HUDEP-2 (cell line): ENCODE data around the gene KRTAP10-2.

Source experiments
- DNase-seq, 76 experiments: peaks; one replicate each; lab custom pipeline; 2025; ENCODE audit not compliant: unreplicated experiment in 76 of 76; lab: John Stamatoyannopoulos, UW

The KRTAP10-2 gene

DNA sequence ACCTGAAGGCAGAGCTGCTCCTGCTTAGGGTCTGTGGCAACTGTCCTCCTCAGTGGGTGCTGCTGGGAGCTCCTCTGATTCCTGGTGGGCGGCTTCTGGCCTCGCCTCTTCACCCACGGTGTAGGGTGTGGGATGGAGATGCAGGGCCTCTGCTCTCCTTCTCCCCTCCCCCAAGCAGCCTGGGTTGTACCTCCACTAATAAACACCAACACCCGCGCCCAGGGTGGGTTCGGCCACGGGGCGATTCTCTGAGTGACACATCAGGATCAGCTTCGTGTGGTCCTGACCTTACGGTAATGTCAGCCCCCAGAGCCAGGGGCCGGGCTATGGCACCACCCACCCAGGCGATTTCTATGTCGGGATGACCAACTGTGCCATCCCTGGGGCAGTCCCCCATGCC is 35.0 kb downstream of the KRTAP10-2 start:
- DNase-seq, result no peak

DNA sequence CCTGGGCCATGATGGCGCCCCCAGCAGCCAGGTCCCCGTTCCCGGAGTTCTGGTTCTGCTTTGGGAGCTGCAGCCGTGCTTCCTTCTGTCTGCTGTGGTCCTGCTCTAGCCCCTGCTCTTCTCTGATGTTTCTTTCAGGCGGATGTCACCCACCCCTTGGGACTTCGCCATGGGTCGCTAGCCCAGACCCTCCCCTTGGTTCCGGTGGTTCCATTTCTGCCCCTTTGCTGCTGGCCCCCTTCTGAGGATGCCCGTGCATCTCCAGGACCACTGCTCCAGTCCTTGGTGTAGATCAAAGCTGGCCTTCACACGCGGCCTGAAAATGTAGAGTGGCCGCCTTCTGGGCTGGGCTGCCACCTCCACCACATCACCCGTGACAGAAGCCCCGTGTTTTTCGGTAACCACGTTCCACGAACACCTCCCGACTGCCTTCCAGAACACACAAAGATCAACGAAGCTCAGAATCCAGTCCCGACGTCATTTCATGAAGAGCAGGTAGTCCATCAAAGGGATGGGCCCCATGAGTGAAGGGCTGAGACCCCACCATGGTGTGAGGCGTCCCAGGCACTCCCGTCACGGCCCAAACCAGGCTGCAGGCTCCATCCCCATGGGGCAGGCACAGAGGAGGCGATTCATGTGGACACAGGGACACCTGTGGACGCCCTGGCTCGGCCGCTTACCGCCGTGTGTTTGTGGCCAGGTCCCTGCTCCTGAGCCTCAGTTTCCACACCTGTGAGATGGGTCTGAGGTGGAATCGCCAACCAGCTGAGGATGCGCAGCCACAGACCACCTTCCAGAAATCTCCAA is 35.7 kb downstream of the KRTAP10-2 start:
- DNase-seq, result no peak

DNA sequence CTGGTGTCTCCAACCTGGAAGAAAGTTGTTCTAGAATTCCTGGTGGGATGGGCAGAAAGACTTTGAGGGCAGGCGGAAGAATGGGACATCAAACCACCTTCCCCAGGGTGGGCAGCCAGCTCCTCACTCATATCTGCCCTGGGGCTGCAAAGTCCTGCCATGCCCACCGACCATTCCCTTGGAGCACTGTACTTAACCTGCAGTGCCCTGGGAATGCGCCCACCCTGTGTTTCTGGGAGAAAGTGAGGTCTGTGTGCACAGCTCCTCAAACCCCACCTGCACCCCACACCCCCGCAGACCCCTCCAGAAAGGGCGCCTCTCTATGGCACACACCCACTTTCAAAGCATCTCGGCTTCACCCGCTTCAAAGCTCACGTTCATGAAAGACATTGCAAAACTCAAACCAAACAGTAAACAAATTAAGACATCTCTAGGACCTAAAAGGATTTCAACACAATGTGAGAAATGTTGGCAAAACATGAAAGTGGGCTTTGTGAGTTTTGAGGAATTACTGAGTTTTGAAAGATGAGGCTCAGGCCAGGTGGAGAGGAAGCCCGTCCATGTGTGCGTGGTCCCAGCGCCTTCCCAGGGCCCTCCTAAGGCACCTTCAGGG is 36.5 kb downstream of the KRTAP10-2 start:
- DNase-seq, result no peak

DNA sequence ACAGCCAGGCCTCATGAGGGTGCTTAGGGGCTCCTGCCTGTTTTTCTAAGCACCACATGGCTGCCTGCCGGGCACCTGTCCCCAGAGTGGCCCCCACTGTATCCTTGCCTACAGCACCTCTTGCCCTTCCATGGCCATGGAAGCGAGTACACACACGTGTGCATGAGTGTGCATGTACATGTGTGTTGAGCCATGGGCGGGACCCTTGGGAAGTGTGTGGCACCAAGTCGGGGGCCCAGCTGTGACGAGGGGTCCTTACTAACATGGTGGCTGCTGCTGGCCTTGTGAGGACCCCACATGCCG is 37.1 kb downstream of the KRTAP10-2 start:
- no peak for DNase-seq

DNA sequence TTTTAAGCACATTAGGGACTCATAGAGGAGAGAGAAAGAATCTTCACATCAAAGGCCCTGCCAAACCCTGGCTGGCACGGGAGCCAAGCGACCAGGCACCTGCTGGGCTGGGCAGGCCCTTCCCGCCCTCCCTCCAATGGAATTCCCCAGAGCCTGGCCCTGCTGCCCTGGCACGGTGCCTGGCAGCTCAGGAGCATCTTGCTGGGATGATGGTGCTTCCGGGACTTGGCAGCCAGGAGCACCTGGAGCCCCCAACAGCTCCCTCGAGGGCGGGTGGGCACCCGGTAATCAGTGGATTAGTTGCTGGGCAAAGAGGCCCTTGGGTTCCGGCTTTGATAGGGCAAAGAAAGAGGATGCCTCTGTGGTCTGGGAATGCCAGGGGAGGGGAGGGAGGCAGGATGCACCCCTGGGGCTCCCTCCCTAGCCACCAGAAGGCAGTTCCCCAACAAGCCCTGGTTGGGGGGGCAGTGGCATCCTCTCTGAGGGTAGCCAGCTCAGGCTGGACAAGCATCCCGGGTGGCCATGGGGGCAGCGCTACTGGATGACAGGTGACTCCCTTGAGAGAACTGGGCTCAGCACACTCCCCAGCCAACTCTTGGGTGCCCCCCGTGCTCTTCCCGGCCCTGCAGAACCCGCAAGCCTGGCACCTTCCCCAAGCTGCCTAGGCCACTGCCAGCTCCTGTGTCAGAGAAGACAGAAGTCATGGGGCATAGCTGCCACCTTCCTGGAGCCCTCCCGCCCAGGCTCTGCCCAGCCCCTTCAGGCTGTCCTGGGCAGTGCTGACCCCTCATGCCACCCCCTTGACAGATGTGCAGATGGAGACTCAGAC is 37.7 kb downstream of the KRTAP10-2 start:
- no peak for DNase-seq

DNA sequence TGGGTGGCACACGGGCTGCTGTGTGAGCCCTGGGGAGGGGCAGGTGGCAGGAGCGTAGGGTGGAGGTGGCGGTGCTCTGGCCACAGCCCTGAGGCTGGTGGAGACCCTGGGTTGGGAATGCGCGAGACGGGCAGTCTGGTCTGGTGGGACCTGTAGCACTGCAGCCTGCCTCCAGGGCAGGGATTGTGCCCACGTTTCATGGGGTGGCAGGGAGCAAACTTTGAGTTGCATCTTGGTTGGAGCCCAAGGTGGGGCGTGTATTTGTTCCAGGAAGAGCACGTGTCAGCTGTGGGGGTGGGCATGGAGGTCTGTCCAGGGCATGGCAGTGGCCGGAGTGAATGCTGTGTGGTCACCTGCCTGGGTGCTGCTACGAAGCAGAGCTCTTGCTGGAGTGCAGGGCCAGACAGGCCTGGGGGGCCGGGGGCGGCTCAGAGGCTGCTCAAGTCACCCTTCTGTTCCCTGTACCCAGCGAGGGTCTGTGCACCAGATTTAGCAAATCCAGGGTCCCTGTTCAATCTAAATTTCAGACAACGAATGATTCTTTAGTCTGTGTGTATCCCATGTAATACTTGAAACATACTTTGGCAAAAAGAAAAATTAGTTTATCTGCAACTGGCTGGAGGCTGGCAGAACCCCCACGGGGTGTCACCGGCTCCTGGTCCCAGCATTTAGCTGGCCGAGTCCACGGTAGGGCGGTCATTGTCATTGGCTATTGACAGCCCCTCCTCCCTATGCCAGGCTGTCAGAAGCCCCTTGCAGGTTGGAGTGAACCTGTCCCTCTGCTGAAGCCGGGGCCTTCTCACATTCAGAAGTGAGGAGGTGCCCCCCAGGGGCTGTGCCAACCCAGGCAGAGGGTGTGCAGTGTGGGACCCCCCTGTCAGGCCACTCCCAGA is 38.6 kb downstream of the KRTAP10-2 start:
- DNase-seq, result no peak

DNA sequence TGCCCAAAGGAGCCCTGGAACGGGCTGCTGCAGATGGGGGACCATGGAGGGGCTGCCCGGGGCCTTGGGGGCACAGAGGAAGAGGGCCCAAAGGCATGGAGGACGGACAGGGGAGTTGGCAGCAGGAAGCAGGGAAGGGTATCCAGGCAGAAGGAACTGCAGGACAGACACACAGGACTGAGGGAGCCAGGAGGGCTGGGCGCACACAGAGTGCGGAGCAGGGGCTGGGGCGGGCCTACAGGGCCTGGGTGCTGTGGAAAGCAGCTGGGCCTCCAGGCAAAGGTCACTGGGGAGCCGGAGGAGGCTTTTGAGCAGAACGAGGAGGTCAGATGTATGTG is 39.4 kb downstream of the KRTAP10-2 start:
- no peak for DNase-seq

DNA sequence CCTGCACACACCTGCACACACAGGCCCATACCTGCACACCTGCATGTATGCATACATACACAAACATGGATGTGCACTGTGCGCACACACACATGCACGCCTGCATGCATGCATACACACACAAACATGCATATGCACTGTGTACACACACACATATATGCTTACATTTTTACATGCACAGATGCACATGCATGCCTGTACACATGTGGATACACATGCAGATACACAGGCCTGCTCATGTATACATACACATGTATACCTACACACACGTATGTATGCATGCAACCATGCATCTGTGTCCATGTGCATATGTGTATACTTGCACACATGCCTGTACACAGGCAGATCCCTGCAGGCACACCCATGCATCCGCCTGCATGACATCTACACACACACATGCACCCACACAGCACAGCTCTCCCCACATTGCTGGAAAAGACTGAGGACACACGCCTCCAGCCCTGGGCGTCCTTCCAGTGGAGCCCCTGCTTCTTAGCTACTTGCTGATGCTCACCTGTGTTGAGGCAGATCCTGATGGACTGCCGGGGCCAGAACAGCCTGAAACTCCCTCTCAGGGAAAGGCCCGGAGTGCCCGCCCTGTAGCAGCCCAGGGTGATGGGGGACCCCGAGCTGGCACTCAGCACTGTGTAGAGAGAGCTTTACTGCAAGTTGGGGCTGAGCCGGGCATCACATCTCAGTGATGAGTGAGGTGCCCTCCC is 39.9 kb downstream of the KRTAP10-2 start:
- DNase-seq, result no peak

DNA sequence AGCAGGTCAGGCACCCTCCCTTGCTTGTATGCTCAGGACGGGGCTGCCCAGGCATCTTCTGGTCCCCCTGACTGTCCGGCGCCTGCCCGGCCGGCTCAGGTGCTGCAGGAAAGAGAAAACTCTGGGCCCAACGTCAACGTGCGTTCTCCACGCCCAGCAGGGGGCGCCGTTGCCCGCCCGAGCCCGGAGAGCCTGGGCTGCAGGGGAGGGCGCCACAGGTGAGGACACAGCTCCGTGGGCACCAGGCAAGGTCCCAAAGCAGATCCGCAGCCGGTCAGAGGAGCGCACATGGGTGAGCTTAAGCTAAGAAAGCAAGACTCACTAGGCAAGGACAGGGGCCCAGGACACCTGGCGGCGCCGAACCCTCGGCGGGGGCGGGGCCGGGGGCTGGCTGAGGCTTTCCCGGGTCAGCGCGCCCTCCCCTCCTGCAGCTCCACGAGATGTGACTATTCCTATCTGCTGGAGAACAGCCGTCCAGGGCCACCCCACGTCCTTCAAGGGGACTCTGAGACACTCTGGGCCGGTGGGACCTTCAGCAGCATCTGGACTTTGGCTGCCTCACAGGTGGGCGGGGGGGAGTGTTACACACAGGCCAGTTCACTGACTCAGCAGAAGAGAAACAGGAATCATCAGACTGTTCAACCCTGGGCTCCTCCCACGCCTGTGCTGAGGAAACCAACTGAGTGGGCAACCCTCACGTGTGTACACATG is 40.6 kb downstream of the KRTAP10-2 start:
- DNase-seq, result peak in 57 of 76 experiments; percentile 6 to 78 (median 44)

DNA sequence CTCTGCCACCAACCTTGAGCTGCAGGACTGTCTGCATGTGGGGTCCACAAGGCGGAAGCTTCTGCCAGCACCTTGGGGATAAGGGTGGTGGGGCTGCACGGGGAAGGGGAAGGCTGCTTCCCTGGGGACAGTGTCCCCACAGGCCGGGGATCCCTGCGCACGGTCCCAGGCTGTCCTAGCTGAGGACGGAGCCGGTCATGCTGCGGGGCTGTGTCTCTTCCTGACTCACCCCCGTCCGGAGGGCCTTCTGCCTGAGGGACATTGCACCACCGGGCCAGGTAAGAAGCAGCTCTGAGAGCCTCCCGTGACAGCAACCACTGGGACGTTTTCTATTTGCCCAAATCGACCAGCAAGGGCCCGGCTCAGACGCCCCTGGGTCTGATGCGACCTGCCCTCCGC is 41.2 kb downstream of the KRTAP10-2 start:
- no peak for DNase-seq

DNA sequence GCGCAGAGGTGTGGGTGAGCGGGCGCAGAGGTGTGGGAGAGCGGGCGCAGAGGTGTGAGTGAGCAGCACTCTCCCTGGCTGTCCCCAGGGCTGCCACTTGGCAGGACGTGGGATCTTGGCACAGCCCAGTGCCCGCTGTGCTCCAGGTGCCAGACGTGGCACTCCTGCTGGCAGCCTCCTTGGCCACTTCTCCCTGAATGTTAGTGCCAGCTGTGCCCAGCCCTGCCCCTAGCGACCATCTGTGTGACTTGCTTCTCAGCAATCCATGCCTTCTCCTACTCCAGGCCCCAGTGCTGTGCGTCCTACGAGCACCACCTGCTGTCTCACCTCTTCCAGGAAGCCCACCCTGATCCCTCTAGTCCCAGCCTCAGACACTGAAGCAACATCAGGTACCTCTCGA is 41.8 kb downstream of the KRTAP10-2 start:
- DNase-seq, result peak in 38 of 76 experiments; percentile 5 to 55 (median 25)

DNA sequence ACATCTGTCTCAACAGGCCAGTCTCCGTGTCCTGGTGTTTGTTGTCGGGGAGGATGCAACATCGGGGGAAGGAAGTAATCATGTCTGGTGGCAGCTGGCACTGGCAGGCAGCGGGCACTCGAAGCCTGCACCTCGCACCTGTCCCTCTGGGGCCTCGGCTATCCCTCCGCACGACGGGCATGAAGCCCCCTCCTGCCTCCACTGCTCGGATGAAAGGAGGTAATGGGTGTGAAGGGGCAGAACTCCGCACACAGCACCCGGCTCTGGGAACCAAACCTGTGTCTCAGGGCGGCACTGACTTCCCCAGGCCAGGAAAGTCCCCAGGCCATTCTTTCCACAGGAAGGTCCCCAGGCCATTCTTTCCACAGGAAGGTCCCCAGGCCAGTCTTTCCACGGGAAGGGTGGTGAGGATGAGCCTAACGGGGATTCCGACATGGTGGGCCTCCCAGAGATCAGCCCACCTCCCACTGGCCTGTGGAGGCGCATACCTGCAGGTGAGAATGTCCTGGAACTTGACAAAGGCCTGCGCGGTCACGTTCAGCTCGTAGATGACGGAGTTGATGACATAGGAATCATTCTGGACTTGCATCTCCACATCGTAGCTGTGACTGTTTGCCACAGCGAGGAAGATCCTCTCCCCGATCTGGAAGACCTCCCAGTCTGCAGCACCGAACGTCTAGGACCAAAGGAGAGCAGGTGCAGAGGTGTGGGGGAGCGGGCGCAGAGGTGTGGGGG is 42.4 kb downstream of the KRTAP10-2 start:
- DNase-seq, result no peak

DNA sequence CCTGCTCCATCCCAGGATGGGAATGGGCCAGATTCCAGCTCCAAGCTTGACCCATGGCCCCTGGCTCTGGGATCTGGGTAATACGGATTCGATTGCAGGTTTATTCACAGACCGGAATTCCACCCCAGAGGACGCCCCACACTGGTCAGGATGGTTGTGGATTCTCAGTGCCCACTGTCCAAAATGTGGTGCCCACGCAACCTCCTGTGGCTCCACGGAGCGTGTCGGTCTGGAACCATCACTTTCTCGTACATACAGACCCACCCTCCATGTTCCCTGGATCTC is 42.9 kb downstream of the KRTAP10-2 start:
- DNase-seq, result no peak

DNA sequence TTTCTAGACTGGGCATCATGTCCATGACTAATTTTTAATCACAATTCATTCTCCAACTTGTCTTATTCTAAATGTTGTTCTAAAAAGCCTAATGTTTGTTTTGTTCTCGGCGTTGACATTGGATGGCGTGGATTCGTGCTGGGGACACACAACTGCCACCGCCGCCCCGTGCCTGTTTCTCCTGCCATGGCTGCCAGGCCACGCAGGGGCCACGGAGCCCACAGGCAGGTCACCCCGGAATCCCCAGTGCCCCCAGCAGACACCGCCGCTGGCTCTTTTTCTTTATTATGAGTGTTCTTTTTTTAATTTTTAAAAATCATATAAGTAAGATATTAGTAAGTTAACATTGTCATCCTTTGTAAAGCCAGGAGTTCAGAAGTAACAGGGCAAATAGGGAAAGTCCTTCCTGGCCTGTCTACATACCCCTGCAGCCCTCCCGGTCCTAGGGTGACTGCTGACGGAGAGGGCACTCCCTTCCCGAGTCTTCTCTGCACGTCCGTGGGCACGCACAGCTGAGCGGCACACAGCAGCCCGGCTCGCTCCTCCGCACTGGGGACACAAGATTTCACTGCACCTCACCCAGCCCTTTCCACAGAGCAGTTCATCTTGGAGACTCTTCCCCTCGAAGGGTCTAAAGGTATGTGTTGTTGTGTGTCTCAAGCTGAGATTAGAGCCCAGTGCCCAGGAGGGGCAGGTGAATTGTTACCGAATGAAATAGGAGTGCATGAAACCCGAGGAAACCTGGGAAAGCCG is 43.5 kb downstream of the KRTAP10-2 start:
- no peak for DNase-seq

DNA sequence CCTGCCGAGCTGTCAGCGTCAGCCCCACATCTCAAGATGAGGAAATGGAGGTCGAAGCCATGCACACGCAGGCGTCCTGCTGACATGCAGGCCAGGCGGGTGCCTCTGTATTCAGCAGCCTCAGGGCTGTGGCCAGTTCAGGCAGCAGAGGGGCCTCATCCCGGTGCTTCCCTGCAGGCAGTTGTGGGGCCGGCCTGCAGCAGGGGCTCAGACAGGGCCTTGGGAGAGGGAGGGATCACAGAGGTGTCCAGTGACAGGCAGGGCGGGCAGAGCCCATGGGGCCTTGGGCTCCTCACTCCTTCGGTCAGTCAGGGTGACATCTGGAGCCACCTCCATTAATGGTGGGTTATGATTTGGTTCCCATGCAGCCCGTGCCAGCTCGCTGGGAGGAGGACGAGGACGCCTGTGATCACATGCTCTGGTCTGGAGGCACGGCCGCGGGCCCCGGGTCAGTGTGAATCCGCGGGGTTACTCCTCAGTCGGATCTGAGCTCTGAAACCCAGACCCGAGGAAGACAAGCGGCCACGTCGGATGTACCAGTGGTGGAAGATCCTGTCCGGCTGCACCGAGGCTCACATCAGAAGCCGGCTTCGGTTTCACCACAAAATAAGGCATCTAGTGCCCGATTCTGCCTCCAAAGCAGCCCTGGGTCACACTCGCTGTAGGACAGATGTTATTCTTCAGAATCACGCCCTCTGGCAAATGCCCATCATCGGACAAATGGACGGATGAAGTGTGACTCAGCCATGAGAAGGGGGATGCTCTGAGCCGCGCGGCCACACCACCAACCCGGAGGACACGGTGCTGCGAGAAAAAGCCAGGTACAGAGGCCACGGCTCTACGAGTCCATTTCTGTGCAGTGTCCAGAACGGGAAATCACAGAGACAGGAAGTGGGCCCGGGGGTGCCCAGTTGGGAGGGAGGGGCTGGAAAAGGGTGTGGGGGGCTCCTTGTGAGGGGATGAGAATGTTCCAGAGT is 44.7 kb downstream of the KRTAP10-2 start:
- DNase-seq, result no peak

DNA sequence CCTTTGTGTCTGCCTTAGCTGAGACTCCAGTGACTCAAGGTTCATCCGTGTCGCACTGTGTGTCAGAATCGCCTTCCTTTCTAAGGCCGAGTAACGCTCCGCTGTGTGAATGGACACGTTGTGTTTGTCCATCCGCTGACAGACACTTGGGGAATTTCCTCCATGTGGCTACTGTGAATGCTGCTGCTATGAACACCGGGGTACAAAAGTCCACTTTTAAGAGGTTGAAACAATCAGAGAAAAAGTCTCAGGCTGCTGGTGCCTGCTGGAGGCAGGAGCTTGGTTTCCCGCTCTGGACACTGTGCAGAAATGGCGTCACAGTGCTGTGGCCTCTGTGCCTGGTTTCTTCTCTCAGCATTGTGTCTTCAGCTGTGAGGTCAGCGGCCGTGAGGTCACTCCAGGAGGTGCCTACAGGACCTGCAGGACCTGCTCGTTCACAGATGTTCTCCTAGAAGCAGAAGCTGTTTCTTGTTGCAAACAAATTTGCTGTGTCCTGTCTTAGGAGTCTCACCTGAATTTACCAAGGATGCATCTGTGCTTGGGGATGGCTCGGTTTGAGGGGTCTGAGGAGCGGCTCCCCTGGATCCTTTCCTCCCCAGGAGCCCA is 45.5 kb downstream of the KRTAP10-2 start:
- no peak for DNase-seq

DNA sequence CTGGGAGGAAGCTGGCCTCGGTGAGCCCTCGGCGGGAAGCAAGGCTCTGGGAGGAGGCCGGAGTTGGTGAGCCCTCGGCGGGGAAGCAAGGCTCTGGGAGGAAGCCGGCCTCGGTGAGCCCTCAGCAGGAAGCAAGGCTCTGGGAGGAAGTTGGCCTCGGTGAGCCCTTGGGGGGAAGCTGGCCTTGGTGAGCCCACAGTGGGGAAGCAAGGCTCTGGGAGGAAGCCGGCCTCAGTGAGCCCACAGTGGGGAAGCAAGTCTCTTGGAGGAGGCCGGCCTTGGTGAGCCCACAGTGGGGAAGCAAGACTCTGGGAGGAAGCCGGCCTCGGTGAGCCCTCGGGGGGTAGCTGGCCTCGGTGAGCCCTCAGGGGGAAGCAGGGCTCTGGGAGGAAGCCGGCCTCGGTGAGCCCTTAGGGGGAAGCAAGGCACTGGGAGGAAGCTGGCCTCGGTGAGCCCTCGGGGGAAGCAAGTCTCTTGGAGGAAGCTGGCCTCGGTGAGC is 47.4 kb downstream of the KRTAP10-2 start:
- no peak for DNase-seq
